K562 (cell line): Measurements from ENCODE around the gene IPO13. TPM values are rescaled to one million over a fixed set of nuclear protein-coding genes. Genes with fewer than 3 reads are reported as not detected.
A peak's percentile ranks its signal among the peaks of the same experiment; 100 is the strongest.

ENCODE experiments used
- EHMT2 ChIP-seq: fragments of 450-650 bp; IDR thresholded peaks from 2 replicates; pipeline ENCODE4 v1.6.1; 2018; ENCODE audit warnings: antibody characterized with exemption
- ESRRA ChIP-seq: fragments of 450-650 bp; IDR thresholded peaks from 2 replicates; pipeline ENCODE4 v1.6.1; 2014; ENCODE audit warnings: low read depth, mild to moderate bottlenecking, moderate library complexity, borderline replicate concordance
- GABPA ChIP-seq: fragments of 200-800 bp; sonication (Bioruptor generic); conservative IDR thresholded peaks from 2 replicates; pipeline ENCODE4 v1.6.1; 2016; ENCODE audit warnings: low read depth, missing genetic modification characterization, missing compliant biosample characterization
- RBM17 ChIP-seq: fragments of 200-400 bp; formaldehyde crosslinking; IDR thresholded peaks from 2 replicates; pipeline ENCODE4 v1.6.1; 2017; ENCODE audit warnings: low read depth, mild to moderate bottlenecking, low read length, borderline replicate concordance
- SAFB2 ChIP-seq: fragments of 200-400 bp; formaldehyde crosslinking; IDR thresholded peaks from 2 replicates; pipeline ENCODE4 v1.6.1; 2018; ENCODE audit warnings: borderline replicate concordance, low read length, low read depth, moderate library complexity; ENCODE audit not compliant: severe bottlenecking
- TAF1 ChIP-seq: IDR thresholded peaks from 2 replicates; pipeline ENCODE4 v1.6.1; 2011; ENCODE audit warnings: mild to moderate bottlenecking, low read length, moderate library complexity; ENCODE audit not compliant: insufficient read depth, control insufficient read depth, severe bottlenecking; ENCODE audit errors: extremely low read depth
- TGIF2 ChIP-seq: sonication (generic); formaldehyde crosslinking; IDR thresholded peaks from 2 replicates; pipeline ENCODE4 v1.8.1; 2022; ENCODE audit warnings: mild to moderate bottlenecking, missing genetic modification reagents, moderate library complexity
- U2AF1 ChIP-seq: fragments of 200-400 bp; formaldehyde crosslinking; optimal IDR thresholded peaks from 2 replicates; pipeline ENCODE3; 2017; ENCODE audit warnings: mild to moderate bottlenecking, low read depth, low read length, moderate library complexity
- ZFP36 ChIP-seq: fragments of 150-350 bp; IDR thresholded peaks from 2 replicates; pipeline ENCODE4 v1.6.1; 2018; ENCODE audit warnings: low read length, low read depth; ENCODE audit not compliant: partially characterized antibody
- ZNF274 ChIP-seq: IDR thresholded peaks from 2 replicates; pipeline ENCODE4 v1.6.1; 2011; ENCODE audit warnings: low read depth, mild to moderate bottlenecking, low read length, moderate library complexity, borderline replicate concordance
- ZNF347 ChIP-seq: fragments of 450-650 bp; formaldehyde crosslinking; IDR thresholded peaks from 2 replicates; pipeline ENCODE4 v1.4.0; 2020; ENCODE audit warnings: low read depth, mild to moderate bottlenecking, moderate library complexity
- polyA plus RNA-seq, 8 experiments: library from polyadenylated mRNA; depleted of rRNA in 4 of 8; stranded (reverse) in 5 of 8; unstranded in 3 of 8; fragments of >200 nt; fragmentation: Nextera tagmentation in 2 of 8; fragmentation: Illumina TruSeq in 1 of 8; extraction: Ambion mirVana in 2 of 8; extraction: Trizol in 1 of 8; gene quantifications; 2 replicates each; pipeline versions ENCODE4 v1.2.1 to v1.2.3, GENCODE V29; 2011 to 2014; ENCODE audit warnings: inconsistent platforms in 1 of 8, missing spikeins in 1 of 8
- total RNA-seq, 7 experiments: library from RNA; depleted of rRNA in 6 of 7; stranded (reverse); fragments of >200 nt in 6 of 7; fragmentation: Illumina TruSeq in 2 of 7; extraction: Trizol in 2 of 7; gene quantifications; 2 replicates each; pipeline versions ENCODE4 v1.2.1 to v1.2.3, GENCODE V29; 2011 to 2021; ENCODE audit warnings: low replicate concordance in 1 of 7
- TF ChIP-seq, protein P1 (sequence below): fragments of 250-450 bp; sonication (Bioruptor Pico); IDR thresholded peaks from 2 replicates; pipeline ENCODE4 v1.4.0; 2020
- TF ChIP-seq, protein P2 (sequence below): sonication (generic); formaldehyde crosslinking; IDR thresholded peaks from 2 replicates; pipeline ENCODE4 v1.8.0; 2022; ENCODE audit warnings: mild to moderate bottlenecking, missing genetic modification reagents
- TF ChIP-seq, protein P3 (sequence below): sonication (generic); formaldehyde crosslinking; IDR thresholded peaks from 2 replicates; pipeline ENCODE4 v1.8.0; 2023; ENCODE audit warnings: missing genetic modification reagents, mild to moderate bottlenecking, borderline replicate concordance

Gene IPO13
- total and polyA plus RNA-seq, 9 of the 15 experiments (the other 6 are each of a cell fraction or from before 2014, with no cell fraction given), result 7.0 to 30.8 (median 16.2) TPM

DNA sequence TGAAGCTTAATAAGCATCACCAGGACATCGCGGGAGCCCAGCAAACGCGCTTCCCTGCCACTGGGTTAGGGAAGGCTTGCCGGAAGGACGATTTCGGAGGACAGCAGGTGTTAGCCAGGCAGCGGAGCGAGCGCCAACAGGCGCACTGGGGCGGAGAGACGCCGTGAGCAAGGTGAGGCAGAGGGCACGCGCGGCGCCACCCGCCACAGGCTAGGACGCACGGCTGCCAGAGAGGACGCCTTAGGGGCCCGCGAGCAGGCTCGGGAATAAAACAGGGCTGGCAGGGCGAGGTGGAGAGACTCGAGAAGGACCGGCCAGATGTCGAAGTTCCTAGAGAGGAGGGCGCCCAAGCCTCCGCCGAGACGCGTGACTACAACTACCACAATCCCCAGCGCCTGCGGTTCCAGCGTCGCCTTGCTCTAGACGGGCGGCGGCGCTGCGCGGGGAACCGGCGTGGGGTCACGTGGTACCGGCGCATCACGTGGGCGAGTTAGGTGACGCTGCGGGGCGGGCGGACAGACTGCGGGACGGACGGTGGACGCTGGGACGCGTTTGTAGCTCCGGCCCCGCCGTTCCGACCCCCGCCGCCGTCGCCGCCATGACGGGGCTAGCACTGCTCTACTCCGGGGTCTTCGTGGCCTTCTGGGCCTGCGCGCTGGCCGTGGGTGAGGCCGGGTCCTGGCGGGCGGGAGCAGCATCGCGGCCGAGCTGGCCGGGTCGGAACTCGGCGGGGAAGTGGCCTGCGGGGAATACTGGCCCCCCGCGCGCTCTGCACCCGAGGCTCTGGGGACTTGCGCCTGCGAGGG is 27.9 kb downstream of the IPO13 start, which contains the start of gene ATP6V0B (continued):
- no peak for TF ChIP-seq RBM17
- TF ChIP-seq, protein P1, sequence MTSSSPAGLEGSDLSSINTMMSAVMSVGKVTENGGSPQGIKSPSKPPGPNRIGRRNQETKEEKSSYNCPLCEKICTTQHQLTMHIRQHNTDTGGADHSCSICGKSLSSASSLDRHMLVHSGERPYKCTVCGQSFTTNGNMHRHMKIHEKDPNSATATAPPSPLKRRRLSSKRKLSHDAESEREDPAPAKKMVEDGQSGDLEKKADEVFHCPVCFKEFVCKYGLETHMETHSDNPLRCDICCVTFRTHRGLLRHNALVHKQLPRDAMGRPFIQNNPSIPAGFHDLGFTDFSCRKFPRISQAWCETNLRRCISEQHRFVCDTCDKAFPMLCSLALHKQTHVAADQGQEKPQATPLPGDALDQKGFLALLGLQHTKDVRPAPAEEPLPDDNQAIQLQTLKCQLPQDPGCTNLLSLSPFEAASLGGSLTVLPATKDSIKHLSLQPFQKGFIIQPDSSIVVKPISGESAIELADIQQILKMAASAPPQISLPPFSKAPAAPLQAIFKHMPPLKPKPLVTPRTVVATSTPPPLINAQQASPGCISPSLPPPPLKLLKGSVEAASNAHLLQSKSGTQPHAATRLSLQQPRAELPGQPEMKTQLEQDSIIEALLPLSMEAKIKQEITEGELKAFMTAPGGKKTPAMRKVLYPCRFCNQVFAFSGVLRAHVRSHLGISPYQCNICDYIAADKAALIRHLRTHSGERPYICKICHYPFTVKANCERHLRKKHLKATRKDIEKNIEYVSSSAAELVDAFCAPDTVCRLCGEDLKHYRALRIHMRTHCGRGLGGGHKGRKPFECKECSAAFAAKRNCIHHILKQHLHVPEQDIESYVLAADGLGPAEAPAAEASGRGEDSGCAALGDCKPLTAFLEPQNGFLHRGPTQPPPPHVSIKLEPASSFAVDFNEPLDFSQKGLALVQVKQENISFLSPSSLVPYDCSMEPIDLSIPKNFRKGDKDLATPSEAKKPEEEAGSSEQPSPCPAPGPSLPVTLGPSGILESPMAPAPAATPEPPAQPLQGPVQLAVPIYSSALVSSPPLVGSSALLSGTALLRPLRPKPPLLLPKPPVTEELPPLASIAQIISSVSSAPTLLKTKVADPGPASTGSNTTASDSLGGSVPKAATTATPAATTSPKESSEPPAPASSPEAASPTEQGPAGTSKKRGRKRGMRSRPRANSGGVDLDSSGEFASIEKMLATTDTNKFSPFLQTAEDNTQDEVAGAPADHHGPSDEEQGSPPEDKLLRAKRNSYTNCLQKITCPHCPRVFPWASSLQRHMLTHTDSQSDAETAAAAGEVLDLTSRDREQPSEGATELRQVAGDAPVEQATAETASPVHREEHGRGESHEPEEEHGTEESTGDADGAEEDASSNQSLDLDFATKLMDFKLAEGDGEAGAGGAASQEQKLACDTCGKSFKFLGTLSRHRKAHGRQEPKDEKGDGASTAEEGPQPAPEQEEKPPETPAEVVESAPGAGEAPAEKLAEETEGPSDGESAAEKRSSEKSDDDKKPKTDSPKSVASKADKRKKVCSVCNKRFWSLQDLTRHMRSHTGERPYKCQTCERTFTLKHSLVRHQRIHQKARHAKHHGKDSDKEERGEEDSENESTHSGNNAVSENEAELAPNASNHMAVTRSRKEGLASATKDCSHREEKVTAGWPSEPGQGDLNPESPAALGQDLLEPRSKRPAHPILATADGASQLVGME (CRISPR knock-in tag), result 0 out of 2 replicates have a peak, but pooled peaks have one; percentile 14
- TF ChIP-seq, protein P2, sequence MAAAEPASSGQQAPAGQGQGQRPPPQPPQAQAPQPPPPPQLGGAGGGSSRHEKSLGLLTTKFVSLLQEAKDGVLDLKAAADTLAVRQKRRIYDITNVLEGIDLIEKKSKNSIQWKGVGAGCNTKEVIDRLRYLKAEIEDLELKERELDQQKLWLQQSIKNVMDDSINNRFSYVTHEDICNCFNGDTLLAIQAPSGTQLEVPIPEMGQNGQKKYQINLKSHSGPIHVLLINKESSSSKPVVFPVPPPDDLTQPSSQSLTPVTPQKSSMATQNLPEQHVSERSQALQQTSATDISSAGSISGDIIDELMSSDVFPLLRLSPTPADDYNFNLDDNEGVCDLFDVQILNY (CRISPR knock-in tag), result peak; percentile 96
- peak; percentile 49; the same call in 1 of the 2 replicates for TF ChIP-seq ZNF274
- peak; percentile 98 for TF ChIP-seq ESRRA
- peak; percentile 72 for TF ChIP-seq TAF1
- TF ChIP-seq ZNF347 (CRISPR knock-in tag), result no peak
- no peak for TF ChIP-seq EHMT2
- peak; percentile 72 for TF ChIP-seq GABPA (tag)
- no peak for TF ChIP-seq ZFP36
- no peak for TF ChIP-seq SAFB2
- TF ChIP-seq TGIF2 (CRISPR knock-in tag), result no peak
- TF ChIP-seq, protein P3, sequence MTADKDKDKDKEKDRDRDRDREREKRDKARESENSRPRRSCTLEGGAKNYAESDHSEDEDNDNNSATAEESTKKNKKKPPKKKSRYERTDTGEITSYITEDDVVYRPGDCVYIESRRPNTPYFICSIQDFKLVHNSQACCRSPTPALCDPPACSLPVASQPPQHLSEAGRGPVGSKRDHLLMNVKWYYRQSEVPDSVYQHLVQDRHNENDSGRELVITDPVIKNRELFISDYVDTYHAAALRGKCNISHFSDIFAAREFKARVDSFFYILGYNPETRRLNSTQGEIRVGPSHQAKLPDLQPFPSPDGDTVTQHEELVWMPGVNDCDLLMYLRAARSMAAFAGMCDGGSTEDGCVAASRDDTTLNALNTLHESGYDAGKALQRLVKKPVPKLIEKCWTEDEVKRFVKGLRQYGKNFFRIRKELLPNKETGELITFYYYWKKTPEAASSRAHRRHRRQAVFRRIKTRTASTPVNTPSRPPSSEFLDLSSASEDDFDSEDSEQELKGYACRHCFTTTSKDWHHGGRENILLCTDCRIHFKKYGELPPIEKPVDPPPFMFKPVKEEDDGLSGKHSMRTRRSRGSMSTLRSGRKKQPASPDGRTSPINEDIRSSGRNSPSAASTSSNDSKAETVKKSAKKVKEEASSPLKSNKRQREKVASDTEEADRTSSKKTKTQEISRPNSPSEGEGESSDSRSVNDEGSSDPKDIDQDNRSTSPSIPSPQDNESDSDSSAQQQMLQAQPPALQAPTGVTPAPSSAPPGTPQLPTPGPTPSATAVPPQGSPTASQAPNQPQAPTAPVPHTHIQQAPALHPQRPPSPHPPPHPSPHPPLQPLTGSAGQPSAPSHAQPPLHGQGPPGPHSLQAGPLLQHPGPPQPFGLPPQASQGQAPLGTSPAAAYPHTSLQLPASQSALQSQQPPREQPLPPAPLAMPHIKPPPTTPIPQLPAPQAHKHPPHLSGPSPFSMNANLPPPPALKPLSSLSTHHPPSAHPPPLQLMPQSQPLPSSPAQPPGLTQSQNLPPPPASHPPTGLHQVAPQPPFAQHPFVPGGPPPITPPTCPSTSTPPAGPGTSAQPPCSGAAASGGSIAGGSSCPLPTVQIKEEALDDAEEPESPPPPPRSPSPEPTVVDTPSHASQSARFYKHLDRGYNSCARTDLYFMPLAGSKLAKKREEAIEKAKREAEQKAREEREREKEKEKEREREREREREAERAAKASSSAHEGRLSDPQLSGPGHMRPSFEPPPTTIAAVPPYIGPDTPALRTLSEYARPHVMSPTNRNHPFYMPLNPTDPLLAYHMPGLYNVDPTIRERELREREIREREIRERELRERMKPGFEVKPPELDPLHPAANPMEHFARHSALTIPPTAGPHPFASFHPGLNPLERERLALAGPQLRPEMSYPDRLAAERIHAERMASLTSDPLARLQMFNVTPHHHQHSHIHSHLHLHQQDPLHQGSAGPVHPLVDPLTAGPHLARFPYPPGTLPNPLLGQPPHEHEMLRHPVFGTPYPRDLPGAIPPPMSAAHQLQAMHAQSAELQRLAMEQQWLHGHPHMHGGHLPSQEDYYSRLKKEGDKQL (CRISPR knock-in tag), result no peak
- peak; percentile 77 for TF ChIP-seq U2AF1
